Measurements from ENCODE around the gene PDCD1. TPM values are rescaled to one million over a fixed set of nuclear protein-coding genes. Genes with fewer than 3 reads are reported as not detected.

PDCD1 gene
- total RNA-seq, 1 donor from 2014 or later, result 3.3 TPM

DNA sequence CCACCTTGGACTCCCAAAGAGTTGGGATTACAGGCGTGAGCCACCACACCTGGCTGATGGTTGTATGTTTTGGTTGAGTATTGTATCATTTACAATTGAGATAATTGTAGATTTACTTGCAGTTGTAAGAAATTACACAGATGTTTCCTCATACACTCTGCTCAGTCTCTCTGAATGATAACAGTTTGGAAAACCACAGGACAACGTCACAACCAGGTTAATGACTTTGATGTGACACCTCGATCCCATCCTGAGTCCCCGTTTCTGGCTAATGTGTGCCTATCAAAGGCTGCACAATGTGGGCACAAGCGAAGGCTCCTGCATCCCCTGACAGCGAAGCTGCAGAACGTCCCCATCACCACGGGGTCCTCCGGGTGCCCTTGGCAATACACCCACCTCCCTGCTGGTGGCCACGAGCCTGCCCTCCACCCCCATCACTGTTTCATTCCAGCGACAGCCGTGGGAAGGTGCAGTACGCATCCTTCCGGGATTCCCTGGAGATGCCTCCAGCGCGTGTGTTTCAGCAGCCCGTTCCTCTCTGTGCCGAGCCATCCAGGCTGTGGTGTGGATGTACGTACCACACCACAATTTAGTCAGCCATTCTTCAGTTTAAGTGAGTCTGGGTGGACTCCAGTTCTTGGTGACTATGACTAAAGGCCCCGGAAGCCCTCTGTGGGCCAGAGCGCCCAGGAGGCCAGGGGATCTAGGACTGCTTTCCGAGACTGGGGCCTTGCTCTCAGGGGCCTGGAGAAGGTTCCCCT lies 4.3 kb upstream of the PDCD1 start:
- TF ChIP-seq, protein P1, sequence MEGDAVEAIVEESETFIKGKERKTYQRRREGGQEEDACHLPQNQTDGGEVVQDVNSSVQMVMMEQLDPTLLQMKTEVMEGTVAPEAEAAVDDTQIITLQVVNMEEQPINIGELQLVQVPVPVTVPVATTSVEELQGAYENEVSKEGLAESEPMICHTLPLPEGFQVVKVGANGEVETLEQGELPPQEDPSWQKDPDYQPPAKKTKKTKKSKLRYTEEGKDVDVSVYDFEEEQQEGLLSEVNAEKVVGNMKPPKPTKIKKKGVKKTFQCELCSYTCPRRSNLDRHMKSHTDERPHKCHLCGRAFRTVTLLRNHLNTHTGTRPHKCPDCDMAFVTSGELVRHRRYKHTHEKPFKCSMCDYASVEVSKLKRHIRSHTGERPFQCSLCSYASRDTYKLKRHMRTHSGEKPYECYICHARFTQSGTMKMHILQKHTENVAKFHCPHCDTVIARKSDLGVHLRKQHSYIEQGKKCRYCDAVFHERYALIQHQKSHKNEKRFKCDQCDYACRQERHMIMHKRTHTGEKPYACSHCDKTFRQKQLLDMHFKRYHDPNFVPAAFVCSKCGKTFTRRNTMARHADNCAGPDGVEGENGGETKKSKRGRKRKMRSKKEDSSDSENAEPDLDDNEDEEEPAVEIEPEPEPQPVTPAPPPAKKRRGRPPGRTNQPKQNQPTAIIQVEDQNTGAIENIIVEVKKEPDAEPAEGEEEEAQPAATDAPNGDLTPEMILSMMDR (IDR thresholded peaks at IDR 0.05; ENCODE audit: borderline replicate concordance), result no peak
- peak overlapping the region; percentile 21 for H3K4me3 ChIP-seq
- peaks cover 64% of the 10 kb centered on the region for H3K27me3 ChIP-seq (ENCODE audit: low read depth)
- no peaks in the 10 kb centered on the region for H3K36me3 ChIP-seq
- H3K4me1 ChIP-seq, result peaks cover 30% of the 10 kb centered on the region
- intact Hi-C loops (cut with micrococcal nuclease), result no loop called here
- no peak overlapping the region for H3K27ac ChIP-seq (replicated peaks)
- peak; percentile 8 for DNase-seq
- H3K9me3 ChIP-seq (replicated peaks), result no peaks in the 10 kb centered on the region

DNA sequence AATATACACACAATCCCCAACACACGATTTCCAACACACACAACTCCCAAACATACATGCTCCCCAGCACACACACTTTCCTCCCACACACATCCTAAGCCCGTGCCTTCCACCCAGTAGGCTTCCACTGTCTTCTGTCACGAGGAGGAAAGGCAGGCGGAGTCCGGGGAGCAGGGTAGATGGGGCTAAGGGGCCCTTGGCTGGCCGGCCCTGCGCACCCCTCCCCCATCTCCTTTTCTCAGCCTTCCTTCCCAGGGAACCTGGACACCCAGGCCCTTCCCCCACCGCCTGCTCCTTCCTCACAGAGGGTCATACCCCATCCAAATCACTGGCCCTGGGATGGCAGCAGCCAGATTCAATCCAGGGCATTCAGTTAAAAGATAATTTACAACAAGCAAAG lies 3.4 kb upstream of the PDCD1 start:
- no peak for DNase-seq
- Histone ChIP-seq H3K27ac (replicated peaks) (no peak overlapping the region), H3K9me3 (replicated peaks) (no peaks in the 10 kb centered on the region), H3K4me3 (no peak overlapping the region), H3K27me3 (ENCODE audit: low read depth) (peaks cover 55% of the 10 kb centered on the region), H3K4me1 (peaks cover 30% of the 10 kb centered on the region), H3K36me3 (no peaks in the 10 kb centered on the region)
- intact Hi-C loops (cut with micrococcal nuclease), result no loop called here
- TF ChIP-seq, protein P1 (IDR thresholded peaks at IDR 0.05; ENCODE audit: borderline replicate concordance), result no peak

DNA sequence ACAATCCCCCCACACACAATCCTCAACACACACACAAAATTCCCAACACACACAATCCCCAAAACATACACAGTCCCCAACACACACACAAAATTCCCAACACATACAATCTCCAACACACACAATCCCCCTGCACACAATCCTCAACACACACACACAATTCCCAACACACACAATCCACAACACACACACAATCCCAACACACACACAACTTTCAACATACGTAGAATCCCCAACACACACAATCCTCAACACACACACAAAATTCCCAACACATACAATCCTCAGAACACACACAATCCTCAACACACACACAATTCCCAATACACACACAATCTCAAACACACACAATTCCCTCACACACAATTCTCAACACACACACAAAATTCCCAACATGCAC lies 2.6 kb upstream of the PDCD1 start:
- no peak for DNase-seq
- TF ChIP-seq, protein P1 (IDR thresholded peaks at IDR 0.05; ENCODE audit: borderline replicate concordance), result no peak
- H3K36me3 ChIP-seq, result no peaks in the 10 kb centered on the region
- no peak overlapping the region for H3K4me3 ChIP-seq
- no peaks in the 10 kb centered on the region for H3K9me3 ChIP-seq (replicated peaks)
- H3K4me1 ChIP-seq, result peaks cover 30% of the 10 kb centered on the region
- peaks cover 47% of the 10 kb centered on the region for H3K27me3 ChIP-seq (ENCODE audit: low read depth)
- no peak overlapping the region for H3K27ac ChIP-seq (replicated peaks)
- intact Hi-C loops (cut with micrococcal nuclease), result no loop called here

DNA sequence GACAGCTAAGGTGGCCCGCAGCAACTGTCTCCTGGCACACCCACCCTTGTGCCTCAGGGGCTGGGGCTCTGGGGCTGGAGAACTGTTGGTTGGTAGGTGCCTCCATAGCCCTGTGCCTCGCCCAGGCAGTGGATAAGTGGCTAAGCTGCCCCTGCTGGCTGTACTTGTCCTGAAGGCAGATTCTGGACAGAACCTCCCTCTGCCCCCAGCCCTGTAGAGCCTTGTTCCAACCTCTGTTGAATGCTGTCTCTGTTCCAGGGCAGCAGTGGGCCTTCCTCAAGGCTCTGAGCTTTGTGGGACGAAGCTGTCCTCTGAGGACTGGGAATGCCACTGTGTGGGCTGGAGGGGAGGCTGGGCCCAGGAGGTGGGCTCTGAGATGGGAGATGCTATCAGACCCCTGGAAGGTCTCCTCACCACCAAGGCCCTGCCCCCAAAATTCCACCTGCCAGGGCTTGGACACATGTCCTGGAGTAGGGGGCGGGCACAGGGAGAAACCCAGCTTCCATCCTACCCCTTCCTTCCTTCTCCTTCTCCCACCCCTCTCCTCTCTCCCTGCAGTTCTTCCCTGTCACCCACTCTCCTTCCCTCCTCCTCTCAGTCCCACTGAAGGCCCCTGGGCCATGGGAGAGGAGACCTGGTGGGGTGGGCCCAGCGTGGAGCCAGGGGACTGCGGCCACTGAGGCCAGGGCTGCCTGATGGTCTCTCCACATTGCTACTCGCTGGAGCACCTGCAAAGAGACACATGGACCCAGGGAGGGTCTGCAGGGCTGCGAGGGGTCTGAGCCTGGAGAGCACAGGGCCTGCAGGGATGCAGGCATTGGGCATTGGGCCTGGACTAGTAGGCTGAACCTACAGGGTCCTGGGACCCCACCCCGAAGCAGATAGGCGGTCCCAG lies 1.7 kb upstream of the PDCD1 start:
- peak overlapping the region; percentile 54 for H3K4me3 ChIP-seq
- no peaks in the 10 kb centered on the region for H3K9me3 ChIP-seq (replicated peaks)
- peak; percentile 17 for DNase-seq
- TF ChIP-seq, protein P1 (IDR thresholded peaks at IDR 0.05; ENCODE audit: borderline replicate concordance), result peak; percentile 31
- H3K4me1 ChIP-seq, result peaks cover 30% of the 10 kb centered on the region
- H3K27me3 ChIP-seq (ENCODE audit: low read depth), result peaks cover 39% of the 10 kb centered on the region
- intact Hi-C loops (cut with micrococcal nuclease), result no loop called here
- no peaks in the 10 kb centered on the region for H3K36me3 ChIP-seq
- peak overlapping the region; percentile 88 for H3K27ac ChIP-seq (replicated peaks)

DNA sequence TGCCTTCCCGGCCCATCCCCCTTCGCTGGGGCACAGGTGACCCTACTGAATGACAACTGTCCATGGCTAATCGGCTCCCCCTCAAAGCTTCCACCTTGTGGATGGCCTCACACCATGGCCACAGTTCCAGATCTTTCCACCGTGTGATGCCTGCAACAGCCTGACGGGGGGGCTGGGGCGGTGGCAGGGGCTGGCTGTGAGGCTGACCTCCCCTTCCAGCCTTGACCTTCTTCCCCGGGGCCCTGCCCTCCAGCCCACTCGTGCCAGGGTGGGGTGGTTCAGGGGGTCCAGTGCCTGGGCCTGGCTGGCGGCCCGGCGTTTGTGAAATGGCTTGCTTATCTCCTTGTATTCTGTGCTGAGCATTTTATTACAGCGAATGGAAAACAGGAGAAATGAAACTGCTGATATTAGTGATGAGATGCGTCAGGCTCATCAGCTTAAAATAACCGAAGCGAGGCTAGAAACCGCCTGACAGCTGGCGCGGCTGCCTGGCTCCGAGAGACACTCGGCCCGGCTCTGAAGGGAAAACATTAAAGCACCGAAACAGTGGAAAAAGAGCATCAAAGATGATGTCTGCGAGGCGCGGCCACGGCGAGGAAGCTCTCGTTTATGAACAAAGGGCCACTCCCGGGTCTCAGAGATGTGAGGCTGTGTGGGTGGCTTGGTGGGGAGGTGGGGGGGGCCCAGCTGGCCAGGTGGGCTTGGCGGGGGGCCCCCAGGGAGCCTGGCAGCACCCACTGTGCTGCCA lies 916 bp upstream of the PDCD1 start:
- Histone ChIP-seq H3K36me3 (no peaks in the 10 kb centered on the region), H3K27ac (replicated peaks) (peak overlapping the region; percentile 88), H3K27me3 (ENCODE audit: low read depth) (peaks cover 31% of the 10 kb centered on the region), H3K4me3 (peak overlapping the region; percentile 54), H3K4me1 (peaks cover 37% of the 10 kb centered on the region), H3K9me3 (replicated peaks) (no peaks in the 10 kb centered on the region)
- TF ChIP-seq, protein P1 (IDR thresholded peaks at IDR 0.05; ENCODE audit: borderline replicate concordance), result peak; percentile 33
- intact Hi-C loops (cut with micrococcal nuclease), result no loop called here
- DNase-seq, result peak; percentile 68
